DOHH2 (cell line): ENCODE results near the gene ARID1B.

ENCODE experiments used
- CTCF ChIP-seq: fragments of 200-600 bp; sonication (generic); IDR thresholded peaks from one replicate; pipeline ENCODE4 v1.5.1; 2014; ENCODE audit warnings: antibody characterized with exemption, mild to moderate bottlenecking, low read depth, low read length; ENCODE audit not compliant: poor library complexity, severe bottlenecking
- EZH2phosphoT487 ChIP-seq: fragments of 200-600 bp; sonication (generic); IDR thresholded peaks from 2 replicates; pipeline ENCODE4 v1.6.1; 2017; ENCODE audit warnings: borderline replicate concordance, mild to moderate bottlenecking, antibody characterized with exemption, low read length, moderate library complexity, mixed read lengths

- no peak for TF ChIP-seq CTCF
- no peak for TF ChIP-seq EZH2phosphoT487
Measured at GRCh38 chr6:157050537-157051265, 273.5 kb downstream of the ARID1B start.
